CD4-positive, alpha-beta T cell treated with Interleukin-12 subunit alpha and Interleukin-12 subunit beta, for 1 hour (primary cell): ENCODE measurements around the gene SMARCA2.
A peak's percentile ranks its signal among the peaks of the same experiment; 100 is the strongest.

Source experiments
- DNase-seq: peaks from one replicate; pipeline ENCODE4 v3.0.0-alpha.2; 2020

The SMARCA2 gene

DNA sequence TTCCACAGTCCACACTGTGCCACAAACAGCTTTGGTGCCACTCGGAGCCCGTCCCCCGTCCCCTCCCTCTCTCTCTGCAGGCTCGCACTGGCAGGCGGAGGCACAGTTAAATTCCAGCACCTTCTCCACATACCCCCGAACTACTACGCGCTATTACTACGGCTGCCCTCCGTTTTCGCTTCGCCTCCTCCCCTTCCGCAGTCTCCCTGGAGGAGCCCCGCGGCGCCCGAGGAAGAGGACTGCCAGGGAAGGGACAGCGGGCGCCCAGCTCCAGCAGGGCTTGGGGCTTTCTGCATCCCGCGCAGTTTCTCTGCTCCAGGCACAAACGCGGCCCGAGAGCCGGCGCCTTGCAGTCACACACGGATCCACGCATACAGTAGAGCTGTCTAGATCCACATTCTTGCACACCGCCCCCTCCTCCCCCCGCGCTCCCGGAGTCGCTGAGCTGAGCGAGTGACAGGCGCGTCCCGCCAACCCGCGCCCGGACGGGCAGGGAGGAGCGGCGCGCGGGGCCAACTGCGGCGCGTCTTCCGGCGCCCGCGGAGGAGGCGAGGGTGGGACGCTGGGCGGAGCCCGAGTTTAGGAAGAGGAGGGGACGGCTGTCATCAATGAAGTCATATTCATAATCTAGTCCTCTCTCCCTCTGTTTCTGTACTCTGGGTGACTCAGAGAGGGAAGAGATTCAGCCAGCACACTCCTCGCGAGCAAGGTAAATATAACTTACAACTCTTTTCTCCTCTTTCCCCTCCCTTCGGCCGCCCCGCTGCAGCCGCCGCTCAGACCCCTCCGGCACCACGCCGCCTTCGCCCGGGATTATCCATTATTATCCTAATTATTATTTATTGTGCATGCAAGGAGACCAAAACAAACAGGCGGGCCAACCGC lies at the start of gene SMARCA2:
Gene SMARCA2, plus strand, starts transcription at position 652 of the 885 bp plus-strand sequence. CDS start 13,676 bp downstream, outside the sequence.
- DNase-seq: peak; percentile 96

GRCh38 chr9:1966725-1967366 lies 48.3 kb upstream of the SMARCA2 start:
- no peak for DNase-seq

- DNase-seq: no peak
Measured at GRCh38 chr9:1969160-1969559, 46.0 kb upstream of the SMARCA2 start.

DNA sequence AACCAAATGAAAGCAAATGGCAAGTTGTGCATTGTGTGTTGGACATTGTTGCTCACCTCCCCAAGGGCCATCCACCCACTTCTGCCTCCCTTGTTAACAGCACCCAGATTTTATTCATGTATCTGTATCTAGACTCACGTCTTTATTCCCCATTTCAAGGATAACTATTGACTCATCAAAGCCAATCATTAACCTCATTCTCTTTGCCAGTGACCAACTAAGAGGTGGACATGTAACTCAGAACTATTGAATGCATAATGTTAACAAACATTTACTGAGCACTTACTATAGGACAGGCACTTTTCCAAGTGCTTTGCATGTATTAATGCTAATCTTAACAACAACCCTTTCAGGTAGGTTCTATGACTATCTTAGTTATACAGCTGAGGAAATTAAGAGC lies 45.2 kb upstream of the SMARCA2 start:
- DNase-seq: no peak

- DNase-seq: no peak
Measured at GRCh38 chr9:1972672-1973071, 42.5 kb upstream of the SMARCA2 start.

DNA sequence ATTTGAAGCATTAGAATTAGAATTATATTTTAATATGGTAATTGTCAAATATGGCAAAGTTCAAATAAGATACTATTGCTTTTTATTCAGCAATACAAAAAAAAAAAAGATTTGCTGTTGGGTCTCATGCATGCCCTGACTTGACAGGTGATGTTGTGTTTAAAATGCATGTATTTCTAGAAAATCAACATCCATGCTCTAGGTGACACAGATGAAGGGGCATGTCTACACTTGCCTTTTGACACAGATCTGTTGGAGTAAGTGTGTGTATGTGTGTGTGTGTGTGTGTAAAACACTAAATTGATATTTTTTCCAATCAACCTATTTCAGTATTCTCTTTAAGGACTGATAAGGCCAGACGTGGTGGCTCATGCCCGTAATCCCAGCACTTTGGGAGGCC lies 38.1 kb upstream of the SMARCA2 start:
- DNase-seq: no peak

DNA sequence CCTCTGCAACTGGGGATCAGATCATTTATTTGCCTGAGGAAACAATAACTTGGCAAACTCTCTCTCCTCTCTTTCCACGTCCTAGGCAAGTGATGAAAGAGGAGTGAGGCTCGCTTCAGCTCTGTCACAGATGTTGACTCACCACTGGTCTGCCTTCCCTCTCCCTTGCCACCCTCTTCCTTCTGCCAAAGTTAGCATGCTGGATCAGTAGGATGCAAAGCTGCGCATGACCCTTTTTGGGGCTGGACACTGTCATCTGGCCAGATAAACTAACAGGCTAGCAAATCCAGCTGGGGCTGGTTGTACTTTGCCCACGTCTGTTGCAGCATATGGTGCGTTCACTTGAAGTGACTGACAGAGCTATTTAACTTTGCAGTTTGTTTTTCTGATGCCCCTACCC lies 36.2 kb upstream of the SMARCA2 start:
- no peak for DNase-seq

- DNase-seq: no peak
Measured at GRCh38 chr9:1979741-1980367, 35.3 kb upstream of the SMARCA2 start.

- no peak for DNase-seq
Measured at GRCh38 chr9:1980387-1980786, 34.8 kb upstream of the SMARCA2 start.

- DNase-seq: no peak
Measured at GRCh38 chr9:1982074-1982473, 33.1 kb upstream of the SMARCA2 start.

DNA sequence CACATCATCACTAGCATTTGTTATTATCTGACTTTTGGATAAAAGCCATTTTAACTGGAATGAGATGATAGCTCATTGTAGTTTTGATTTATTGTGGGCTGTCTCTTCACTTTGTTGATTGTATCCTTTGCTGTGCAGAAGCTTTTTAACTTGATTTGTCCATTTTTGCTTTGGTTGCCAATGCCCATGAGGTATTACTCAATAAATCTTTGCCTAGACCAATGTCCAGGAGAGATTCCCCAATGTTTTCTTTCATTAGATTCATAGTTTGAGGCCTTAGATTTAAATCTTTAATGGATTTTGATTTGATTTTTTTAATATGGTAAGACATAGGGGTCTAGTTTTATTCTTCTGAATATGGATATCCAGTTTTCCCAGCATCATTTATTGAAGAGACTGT lies 28.8 kb upstream of the SMARCA2 start:
- DNase-seq: no peak

GRCh38 chr9:1989500-1989899 lies 25.6 kb upstream of the SMARCA2 start:
- no peak for DNase-seq

- no peak for DNase-seq
Measured at GRCh38 chr9:1994180-1994579, 21.0 kb upstream of the SMARCA2 start.

- no peak for DNase-seq
Measured at GRCh38 chr9:1995084-1995483, 20.1 kb upstream of the SMARCA2 start.

GRCh38 chr9:1996156-1996555 lies 19.0 kb upstream of the SMARCA2 start:
- DNase-seq: no peak

- no peak for DNase-seq
Measured at GRCh38 chr9:1997646-1998045, 17.5 kb upstream of the SMARCA2 start.

GRCh38 chr9:1998111-1998510 lies 17.0 kb upstream of the SMARCA2 start:
- DNase-seq: no peak

GRCh38 chr9:2000314-2000713 lies 14.8 kb upstream of the SMARCA2 start:
- no peak for DNase-seq

DNA sequence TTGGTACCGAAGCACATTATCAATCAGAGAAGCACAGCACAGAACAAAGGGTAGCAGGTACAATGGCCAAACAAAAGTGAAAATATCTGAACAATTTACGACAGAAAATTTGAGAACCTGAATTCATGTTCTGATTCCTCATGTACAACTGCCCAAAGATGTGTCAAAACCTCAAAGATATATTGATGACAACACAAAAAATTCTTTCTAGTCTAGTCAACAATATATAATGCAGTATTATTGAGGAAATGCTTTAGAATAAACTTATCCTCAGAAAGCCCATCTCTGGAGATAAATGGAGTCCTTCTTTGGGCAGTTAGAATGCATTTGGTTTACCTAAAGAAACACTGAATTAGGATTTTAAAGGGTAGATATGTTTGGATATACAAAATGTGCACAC lies 6.8 kb upstream of the SMARCA2 start:
- no peak for DNase-seq

DNA sequence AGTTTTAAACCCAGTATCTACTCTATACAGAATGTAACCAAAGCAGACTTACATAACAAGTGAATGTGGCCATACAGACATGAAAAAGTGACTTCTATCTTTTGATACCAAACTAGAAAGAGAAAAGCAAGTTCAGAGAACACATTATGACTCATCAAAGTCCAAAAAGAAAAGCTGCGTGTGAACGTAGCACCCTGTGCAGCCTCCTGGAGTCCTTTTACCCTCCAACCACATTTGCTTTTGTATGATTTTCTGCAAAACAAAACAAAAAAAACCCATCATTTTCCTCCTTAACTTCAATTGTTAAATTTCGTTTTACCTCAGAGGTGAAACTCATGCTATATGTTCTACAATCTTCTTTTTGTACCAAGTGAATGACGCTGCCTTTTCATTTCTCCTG lies 2.8 kb upstream of the SMARCA2 start:
- peak; percentile 14 for DNase-seq

- no peak for DNase-seq
Measured at GRCh38 chr9:2013743-2014475, 1.2 kb upstream of the SMARCA2 start.

GRCh38 chr9:2015581-2016407 lies 647 bp downstream of the SMARCA2 start:
- peak; percentile 48 for DNase-seq
